GM23248 (cell line): ENCODE measurements around the gene INO80.

Experiments
- EZH2 ChIP-seq: fragments of 200-600 bp; sonication (generic); IDR thresholded peaks from 2 replicates; pipeline ENCODE4 v1.6.1; 2018; ENCODE audit warnings: antibody characterized with exemption, mild to moderate bottlenecking; ENCODE audit not compliant: insufficient read depth, poor library complexity, severe bottlenecking
- EZH2phosphoT487 ChIP-seq: fragments of 200-600 bp; sonication (generic); IDR thresholded peaks from 2 replicates; pipeline ENCODE4 v1.6.1; 2018; ENCODE audit warnings: antibody characterized with exemption, moderate library complexity, mild to moderate bottlenecking, low read depth; ENCODE audit not compliant: insufficient read depth

DNA sequence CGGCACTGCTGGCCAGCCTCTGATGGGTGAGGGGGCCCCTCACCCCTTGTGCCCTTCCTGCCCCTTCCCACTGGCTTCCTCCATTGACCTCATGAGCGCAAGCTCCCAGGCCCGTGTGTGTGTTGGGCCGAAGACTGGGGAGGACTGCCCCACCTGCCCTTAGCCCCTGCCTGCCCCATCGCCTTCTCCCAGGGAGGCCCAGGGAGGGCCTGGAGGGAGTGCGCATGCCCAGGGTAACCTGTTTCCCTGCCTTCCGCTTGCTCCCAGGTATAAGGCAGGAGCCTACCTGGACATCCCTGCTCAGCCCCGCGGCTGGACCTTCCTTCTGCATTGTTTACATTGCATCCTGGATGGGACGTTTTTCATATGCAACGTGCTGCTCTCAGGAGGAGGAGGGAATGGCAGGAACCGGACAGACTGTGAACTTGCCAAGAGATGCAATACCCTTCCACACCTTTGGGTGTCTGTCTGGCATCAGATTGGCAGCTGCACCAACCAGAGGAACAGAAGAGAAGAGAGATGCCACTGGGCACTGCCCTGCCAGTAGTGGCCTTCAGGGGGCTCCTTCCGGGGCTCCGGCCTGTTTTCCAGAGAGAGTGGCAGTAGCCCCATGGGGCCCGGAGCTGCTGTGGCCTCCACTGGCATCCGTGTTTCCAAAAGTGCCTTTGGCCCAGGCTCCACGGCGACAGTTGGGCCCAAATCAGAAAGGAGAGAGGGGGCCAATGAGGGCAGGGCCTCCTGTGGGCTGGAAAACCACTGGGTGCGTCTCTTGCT, 178.1 kb downstream of the INO80 start:
- no peak for TF ChIP-seq EZH2phosphoT487
- TF ChIP-seq EZH2: no peak
